Adipocyte (in vitro differentiated cells): ENCODE data around the gene MUSTN1.
A peak's percentile ranks its signal among the peaks of the same experiment; 100 is the strongest.

Experiments used
- DNase-seq: peaks from one replicate; pipeline ENCODE4 v3.0.0-alpha.2; 2015; ENCODE audit warnings: low read depth
- H3K27me3 ChIP-seq: replicated peaks from 2 replicates; pipeline ENCODE4 v1.7.0; 2013; ENCODE audit warnings: mild to moderate bottlenecking, low read length, moderate library complexity; ENCODE audit not compliant: control insufficient read depth, insufficient read depth
- H3K36me3 ChIP-seq: 2 replicates; pipeline ENCODE4 v1.7.0; 2013; ENCODE audit warnings: low read length, mild to moderate bottlenecking, moderate library complexity; ENCODE audit not compliant: control insufficient read depth, insufficient read depth, severe bottlenecking
- H3K4me1 ChIP-seq: 2 replicates; pipeline ENCODE4 v1.7.0; 2013; ENCODE audit warnings: mild to moderate bottlenecking, low read length, moderate library complexity; ENCODE audit not compliant: control insufficient read depth, insufficient read depth
- H3K4me3 ChIP-seq: 2 replicates; pipeline ENCODE4 v1.7.0; 2013; ENCODE audit warnings: mild to moderate bottlenecking, low read length, moderate library complexity
- H3K9ac ChIP-seq: 2 replicates; pipeline ENCODE4 v1.7.0; 2013; ENCODE audit warnings: mild to moderate bottlenecking, low read length, moderate library complexity
- H3K9me3 ChIP-seq: 2 replicates; pipeline ENCODE4 v1.7.0; 2013; ENCODE audit warnings: mild to moderate bottlenecking, low read length, moderate library complexity; ENCODE audit not compliant: control insufficient read depth

The MUSTN1 gene

GRCh38 chr3:52831500-52832301, 3.1 kb downstream of the MUSTN1 start:
- Histone ChIP-seq H3K9ac (no peak overlapping the region), H3K4me3 (no peak overlapping the region), H3K9me3 (no peaks in the 10 kb centered on the region), H3K36me3 (peaks cover 3% of the 10 kb centered on the region), H3K4me1 (peaks cover 37% of the 10 kb centered on the region), H3K27me3 (no peaks in the 10 kb centered on the region)
- peak; percentile 86 for DNase-seq

DNA sequence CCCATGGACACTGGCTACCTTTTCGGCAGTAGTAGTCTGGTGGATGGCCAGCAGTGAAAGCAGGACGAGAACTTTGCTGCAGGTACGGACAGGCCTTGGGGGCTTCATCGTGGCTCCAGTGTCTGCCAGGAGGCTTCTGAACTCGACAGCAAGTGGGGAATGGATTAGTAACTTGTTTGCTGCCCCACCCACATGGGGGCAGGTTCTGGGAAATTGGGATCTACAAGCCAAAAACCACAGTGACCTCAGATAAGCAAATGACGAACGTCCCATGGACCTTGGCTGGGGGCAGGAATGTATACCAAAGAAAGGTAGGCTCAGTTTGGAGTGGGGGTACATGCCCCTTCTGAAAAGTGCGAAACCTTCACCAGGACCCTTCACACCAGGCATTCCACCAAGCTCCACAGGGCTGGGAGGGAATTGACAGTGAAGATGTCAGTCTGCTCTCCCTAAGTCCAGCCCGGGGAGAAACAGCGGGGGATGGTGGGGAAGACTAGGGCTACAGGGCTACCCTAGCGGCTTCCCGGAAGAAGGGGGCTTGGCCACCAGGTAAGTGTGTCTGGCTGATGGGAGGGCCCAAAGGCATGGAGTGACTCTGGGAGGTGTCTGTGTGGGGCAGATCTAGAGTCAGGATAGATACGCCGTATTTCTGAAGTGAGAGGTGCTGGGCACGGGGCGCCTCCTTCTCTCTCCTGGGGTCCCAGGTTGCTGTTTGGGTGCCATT, 4.1 kb downstream of the MUSTN1 start, which contains the start of gene ITIH4:
Gene ITIH4, minus strand, starts transcription at position 138 of the 724 bp plus-strand sequence. Its CDS starts 30 bp downstream, at position 108.
- H3K36me3 ChIP-seq, result no peaks in the 10 kb centered on the region
- no peak for DNase-seq
- H3K27me3 ChIP-seq, result no peaks in the 10 kb centered on the region
- H3K9me3 ChIP-seq, result no peaks in the 10 kb centered on the region
- H3K4me1 ChIP-seq, result peaks cover 33% of the 10 kb centered on the region
- H3K4me3 ChIP-seq, result no peak within 1 kb of the TSS
- no peak within 1 kb of the TSS for H3K9ac ChIP-seq

DNA sequence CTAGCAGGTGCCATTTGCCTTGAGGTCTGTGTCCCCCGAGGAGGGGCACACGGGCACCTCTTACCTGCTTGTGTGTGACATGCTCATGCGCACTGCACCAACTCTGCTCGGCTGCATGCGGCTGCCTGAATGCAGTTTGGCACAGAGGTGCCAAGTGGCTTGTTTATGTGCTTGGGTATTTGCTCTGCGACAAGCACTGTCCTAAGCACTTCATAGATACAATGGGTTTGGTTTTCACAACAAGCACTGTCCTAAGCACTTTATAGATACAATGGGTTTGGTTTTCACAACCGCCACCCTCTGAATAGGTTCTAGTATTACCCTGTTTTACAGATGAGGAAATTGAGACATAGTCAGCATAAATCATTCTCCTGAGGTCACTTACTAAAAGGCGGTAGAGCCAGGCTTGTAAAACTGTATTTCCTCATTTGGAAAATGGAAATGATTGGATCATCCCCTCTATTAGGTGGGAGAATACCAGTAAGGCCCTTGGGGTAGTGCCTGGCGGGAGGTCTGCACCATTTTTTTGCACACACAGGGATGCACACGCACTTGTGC, 4.8 kb downstream of the MUSTN1 start:
- Histone ChIP-seq H3K4me3 (no peak overlapping the region), H3K4me1 (peaks cover 26% of the 10 kb centered on the region), H3K9ac (no peak overlapping the region), H3K36me3 (no peaks in the 10 kb centered on the region), H3K27me3 (no peaks in the 10 kb centered on the region), H3K9me3 (no peaks in the 10 kb centered on the region)
- DNase-seq, result no peak

DNA sequence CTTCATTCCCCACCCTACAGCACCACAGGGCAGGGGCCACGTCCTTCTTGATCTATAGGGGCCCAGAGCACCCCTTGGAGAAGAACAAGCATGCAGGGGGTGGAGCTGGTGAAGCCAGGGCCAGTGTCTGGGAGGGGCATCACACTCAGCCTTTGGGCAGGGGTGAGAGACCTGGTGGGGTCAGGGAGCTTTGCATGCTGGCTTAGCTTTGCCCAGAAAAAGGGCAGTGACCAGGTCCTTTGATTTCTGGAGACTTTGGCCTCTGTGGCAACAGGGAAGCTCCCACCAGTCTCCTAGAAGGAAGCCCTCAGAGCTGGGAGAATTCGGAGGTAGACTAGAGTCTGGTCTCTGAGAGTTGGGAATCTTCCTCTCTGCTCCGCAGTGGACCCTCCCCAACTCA, 5.3 kb downstream of the MUSTN1 start:
- Histone ChIP-seq H3K4me3 (no peak overlapping the region), H3K4me1 (peaks cover 21% of the 10 kb centered on the region), H3K36me3 (no peaks in the 10 kb centered on the region), H3K9me3 (no peaks in the 10 kb centered on the region), H3K9ac (no peak overlapping the region), H3K27me3 (no peaks in the 10 kb centered on the region)
- DNase-seq, result no peak

GRCh38 chr3:52827866-52828376, 6.9 kb downstream of the MUSTN1 start:
- no peaks in the 10 kb centered on the region for H3K9me3 ChIP-seq
- no peak for DNase-seq
- H3K4me1 ChIP-seq, result peaks cover 21% of the 10 kb centered on the region
- H3K27me3 ChIP-seq, result no peaks in the 10 kb centered on the region
- H3K4me3 ChIP-seq, result no peak overlapping the region
- H3K36me3 ChIP-seq, result no peaks in the 10 kb centered on the region
- H3K9ac ChIP-seq, result no peak overlapping the region

- no peaks in the 10 kb centered on the region for H3K9me3 ChIP-seq
- no peaks in the 10 kb centered on the region for H3K27me3 ChIP-seq
- H3K4me1 ChIP-seq, result peaks cover 21% of the 10 kb centered on the region
- H3K9ac ChIP-seq, result no peak overlapping the region
- DNase-seq, result peak; percentile 18
- no peaks in the 10 kb centered on the region for H3K36me3 ChIP-seq
- no peak overlapping the region for H3K4me3 ChIP-seq
Measured at GRCh38 chr3:52827441-52827840, 7.4 kb downstream of the MUSTN1 start.

DNA sequence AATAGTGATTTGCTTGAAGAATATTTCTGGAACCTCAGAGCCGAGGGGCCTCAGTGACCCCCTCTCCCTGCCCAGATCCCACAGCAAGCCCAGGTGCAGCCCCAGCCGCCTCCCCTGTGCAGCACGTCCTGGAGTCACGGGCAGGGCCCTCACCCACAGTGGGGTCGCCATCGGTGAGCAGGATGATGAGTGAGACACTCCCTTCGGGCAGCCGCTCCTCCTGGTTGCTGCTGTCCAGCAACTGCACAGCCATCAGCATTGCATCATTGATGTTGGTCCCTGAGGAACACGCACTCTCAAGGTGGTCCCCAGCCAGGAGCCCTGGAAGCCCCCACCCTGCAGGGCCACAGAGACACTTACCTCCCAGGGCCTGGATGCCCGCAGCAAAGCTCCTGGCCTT, 10.8 kb downstream of the MUSTN1 start:
- Histone ChIP-seq H3K36me3 (no peaks in the 10 kb centered on the region), H3K27me3 (peaks cover 4% of the 10 kb centered on the region), H3K9me3 (no peaks in the 10 kb centered on the region), H3K4me1 (no peaks in the 10 kb centered on the region), H3K9ac (no peak overlapping the region), H3K4me3 (no peak overlapping the region)
- DNase-seq, result no peak

- no peaks in the 10 kb centered on the region for H3K4me1 ChIP-seq
- peaks cover 5% of the 10 kb centered on the region for H3K27me3 ChIP-seq
- no peak overlapping the region for H3K9ac ChIP-seq
- no peaks in the 10 kb centered on the region for H3K36me3 ChIP-seq
- H3K4me3 ChIP-seq, result no peak overlapping the region
- DNase-seq, result no peak
- H3K9me3 ChIP-seq, result no peaks in the 10 kb centered on the region
Measured at GRCh38 chr3:52822363-52822762, 12.5 kb downstream of the MUSTN1 start.

DNA sequence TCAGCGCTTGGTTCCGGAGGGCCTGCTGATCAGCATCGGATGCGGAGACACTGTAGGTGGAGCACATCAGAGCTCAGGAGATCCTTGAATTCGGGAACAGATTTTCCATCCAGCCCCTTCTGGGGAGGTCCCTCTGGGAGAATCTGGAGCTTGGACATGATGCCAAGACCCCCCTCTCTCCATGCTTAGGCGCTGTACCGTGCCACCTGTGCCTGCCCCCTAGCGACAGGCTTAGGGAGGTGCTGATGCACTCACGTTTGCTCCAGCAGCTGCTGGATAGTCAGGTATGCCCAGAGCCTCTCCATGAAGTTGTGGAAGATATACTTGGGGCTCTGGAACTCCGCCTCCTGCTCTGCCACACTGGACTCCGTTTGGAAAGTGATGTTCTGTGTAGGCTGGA, 14.1 kb downstream of the MUSTN1 start:
- Histone ChIP-seq H3K4me3 (no peak overlapping the region), H3K9me3 (no peaks in the 10 kb centered on the region), H3K9ac (no peak overlapping the region), H3K27me3 (peaks cover 15% of the 10 kb centered on the region), H3K4me1 (no peaks in the 10 kb centered on the region), H3K36me3 (no peaks in the 10 kb centered on the region)
- DNase-seq, result peak; percentile 40

- H3K9me3 ChIP-seq, result no peaks in the 10 kb centered on the region
- no peak overlapping the region for H3K9ac ChIP-seq
- no peak for DNase-seq
- H3K27me3 ChIP-seq, result peaks cover 15% of the 10 kb centered on the region
- H3K4me3 ChIP-seq, result no peak overlapping the region
- H3K4me1 ChIP-seq, result no peaks in the 10 kb centered on the region
- H3K36me3 ChIP-seq, result no peaks in the 10 kb centered on the region
Measured at GRCh38 chr3:52819936-52820335, 14.9 kb downstream of the MUSTN1 start.

DNA sequence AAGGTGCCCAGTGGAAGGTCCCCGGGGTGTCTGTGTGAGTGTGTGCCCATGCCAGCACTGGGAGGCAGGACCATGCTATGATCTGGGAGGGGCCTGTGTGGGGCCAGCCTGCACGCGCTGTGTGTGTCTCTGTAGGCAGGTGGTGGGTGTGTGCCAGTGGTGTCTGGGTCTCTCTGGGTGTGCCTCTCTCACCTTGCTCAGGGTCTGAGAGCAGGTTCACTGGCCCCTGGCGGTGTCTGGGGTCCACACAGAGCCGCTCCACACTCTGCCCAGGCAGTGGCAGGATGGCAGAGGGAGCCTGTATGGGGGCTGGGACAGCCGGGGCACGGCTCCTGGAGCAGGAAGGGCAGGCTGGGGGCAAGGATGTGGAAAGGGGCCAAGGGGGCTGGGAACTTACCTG, 17.0 kb downstream of the MUSTN1 start:
- Histone ChIP-seq H3K9me3 (no peaks in the 10 kb centered on the region), H3K4me3 (no peak overlapping the region), H3K36me3 (no peaks in the 10 kb centered on the region), H3K4me1 (no peaks in the 10 kb centered on the region), H3K27me3 (peaks cover 21% of the 10 kb centered on the region), H3K9ac (no peak overlapping the region)
- DNase-seq, result no peak
